HG03378 (cell line): ENCODE results near the gene ODF2.

Source experiments
- ATAC-seq: cut with Tn5 transposase; IDR thresholded peaks from one replicate; pipeline ENCODE4 v1.9.1; 2021; ENCODE audit warnings: mild to moderate bottlenecking, moderate library complexity; ENCODE audit not compliant: unreplicated experiment

Gene ODF2

GRCh38 chr9:128523199-128523925, 67.6 kb downstream of the ODF2 start:
- ATAC-seq, result no peak

GRCh38 chr9:128526720-128527119, 70.9 kb downstream of the ODF2 start:
- ATAC-seq, result no peak

GRCh38 chr9:128528445-128529160, 72.8 kb downstream of the ODF2 start:
- ATAC-seq, result no peak

- no peak for ATAC-seq
These were observed 73.4 kb downstream of the ODF2 start for GRCh38 chr9:128529191-128529590.

GRCh38 chr9:128532581-128532980, 76.8 kb downstream of the ODF2 start:
- no peak for ATAC-seq

- no peak for ATAC-seq
These were observed 85.0 kb downstream of the ODF2 start for GRCh38 chr9:128540634-128541360.

- ATAC-seq, result no peak
These were observed 90.7 kb downstream of the ODF2 start for GRCh38 chr9:128546504-128546903.

GRCh38 chr9:128548876-128549275, 93.1 kb downstream of the ODF2 start:
- ATAC-seq, result no peak

- no peak for ATAC-seq
These were observed 94.4 kb downstream of the ODF2 start for GRCh38 chr9:128550226-128550625.
